B cell (primary cell): Measurements from ENCODE around the gene SCFD2.

Experiments
- CTCF ChIP-seq: fragments of 200-600 bp; IDR thresholded peaks from one replicate; pipeline ENCODE4 v1.8.0; 2022; ENCODE audit warnings: antibody characterized with exemption, mild to moderate bottlenecking
- EZH2 ChIP-seq: IDR thresholded peaks from 2 replicates; pipeline ENCODE4 v1.6.1; 2012; ENCODE audit warnings: borderline replicate concordance, low read depth, mild to moderate bottlenecking, moderate library complexity, low read length; ENCODE audit not compliant: insufficient read depth, poor library complexity, severe bottlenecking

GRCh38 chr4:53362093-53362492 lies 3.8 kb downstream of the SCFD2 start:
- no peak for TF ChIP-seq EZH2
- no peak for TF ChIP-seq CTCF
